Activated gamma-delta T cell treated with anti-CD3 and anti-CD28 coated beads, Interleukin-2, amount 50 U/mL, for 16 hours (primary cell): ENCODE measurements around the gene C3orf20.
"Not testable (repeated sequence)": the region's sequence is repeated elsewhere in the genome, so short reads cannot be mapped to it uniquely, and the experiment has no call there.

Experiments
- DNase-seq: peaks from one replicate; pipeline ENCODE4 v3.0.0-alpha.2; 2020; ENCODE audit warnings: low read depth

C3orf20 gene

GRCh38 chr3:14798231-14798630 is 123.3 kb downstream of the C3orf20 start:
- DNase-seq, result no peak

- DNase-seq, result no peak
Observed at GRCh38 chr3:14799146-14799545, 124.2 kb downstream of the C3orf20 start.

- DNase-seq, result no peak
Observed at GRCh38 chr3:14801031-14801430, 126.1 kb downstream of the C3orf20 start.

DNA sequence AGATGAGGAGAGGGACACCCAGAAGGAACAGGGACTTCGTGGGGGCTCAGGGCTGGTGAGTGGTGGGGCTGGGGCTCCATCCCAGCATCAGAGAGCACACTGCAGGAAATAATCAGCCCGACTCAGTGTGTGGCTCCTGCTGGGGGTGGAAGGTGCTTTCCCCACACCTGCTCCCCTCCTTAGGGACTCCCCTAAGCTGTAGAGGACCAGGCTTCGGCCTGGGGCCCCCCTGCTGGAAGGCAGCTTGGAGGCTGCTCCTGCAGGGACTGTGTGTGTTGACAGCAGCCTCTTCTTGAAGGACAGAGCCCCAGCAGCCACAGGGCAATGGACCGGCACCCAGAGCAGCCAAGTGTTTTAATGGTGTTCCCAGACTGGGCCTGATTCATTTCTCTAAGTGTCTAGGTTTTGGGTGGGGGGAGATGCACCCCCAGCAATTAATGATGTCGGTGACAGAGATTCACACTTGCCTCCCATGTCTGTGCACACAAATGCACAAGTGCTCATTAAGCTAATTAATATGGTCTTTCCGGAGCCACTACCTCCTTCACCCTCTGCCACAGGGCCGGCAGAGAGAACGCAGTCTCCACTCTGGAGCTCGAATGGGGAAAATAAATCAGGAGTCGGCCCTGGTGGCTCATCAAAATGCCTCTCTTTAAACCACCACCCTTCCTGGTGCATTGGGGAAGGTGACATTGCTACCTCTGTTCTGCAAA is 126.9 kb downstream of the C3orf20 start:
- no peak for DNase-seq

DNA sequence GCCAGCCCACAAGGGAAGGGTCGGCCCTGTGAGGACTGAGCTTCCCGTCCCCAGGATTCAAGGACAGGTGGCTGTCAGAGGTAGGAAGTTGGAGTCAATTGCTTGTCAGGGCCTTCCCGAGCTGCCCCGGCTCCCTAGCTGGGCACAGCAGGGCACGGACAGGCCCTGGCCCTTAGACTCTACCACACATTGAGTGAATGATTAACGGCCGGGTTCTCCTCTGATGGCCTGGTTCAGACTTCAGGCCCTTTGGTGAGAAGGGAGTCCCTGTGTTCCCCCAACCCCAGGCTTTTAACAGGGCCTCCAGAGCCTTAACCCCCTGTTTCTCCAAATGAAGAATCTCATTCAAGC is 127.4 kb downstream of the C3orf20 start:
- DNase-seq, result no peak

GRCh38 chr3:14803101-14803980 is 128.4 kb downstream of the C3orf20 start:
- no peak for DNase-seq

- no peak for DNase-seq
Observed at GRCh38 chr3:14803981-14804834, 129.3 kb downstream of the C3orf20 start.

DNA sequence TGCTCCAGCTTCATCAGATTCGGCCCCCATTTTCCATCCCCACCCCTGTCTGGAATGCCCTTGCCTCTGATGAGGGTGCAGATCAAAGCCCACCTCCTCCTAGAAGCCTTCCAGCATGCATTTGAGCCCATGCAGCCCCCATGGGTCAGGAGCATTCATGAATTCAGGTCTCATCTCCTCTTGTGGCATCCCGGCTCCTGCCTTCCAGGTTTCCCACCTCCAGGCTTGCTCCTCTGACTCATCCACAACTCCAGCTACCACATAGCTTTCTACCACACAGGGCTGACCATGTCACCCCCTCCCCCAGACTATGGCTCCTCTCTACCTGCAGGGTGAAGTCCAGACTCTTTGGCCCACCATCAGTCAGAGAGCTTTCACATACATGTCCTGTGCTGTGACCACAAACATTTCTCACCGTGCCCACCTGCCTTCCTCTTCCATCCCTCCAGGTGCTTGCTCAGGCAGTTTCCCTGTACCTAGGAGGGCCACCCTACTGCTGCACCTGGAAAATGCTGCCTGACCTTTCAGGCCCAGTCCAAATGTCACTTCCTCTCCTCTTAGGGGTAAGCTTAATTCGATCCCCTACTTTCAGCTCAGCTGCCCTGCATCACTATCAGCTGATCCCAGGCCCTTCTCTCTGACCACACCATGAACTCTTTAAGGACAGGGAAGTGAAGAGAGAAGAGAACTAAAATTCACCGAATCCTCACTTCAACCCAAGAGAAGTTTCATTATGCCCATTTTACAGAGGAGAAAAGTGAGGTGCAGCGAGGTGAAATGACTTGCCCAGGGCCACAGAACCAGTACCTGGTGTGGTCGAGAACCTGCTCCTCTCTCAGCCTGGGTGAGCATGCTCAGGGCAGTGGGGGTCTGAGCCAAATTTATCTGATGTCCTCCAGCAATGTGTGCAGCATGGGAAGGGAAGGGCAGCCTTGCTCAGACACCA is 130.2 kb downstream of the C3orf20 start:
- DNase-seq, result no peak

DNA sequence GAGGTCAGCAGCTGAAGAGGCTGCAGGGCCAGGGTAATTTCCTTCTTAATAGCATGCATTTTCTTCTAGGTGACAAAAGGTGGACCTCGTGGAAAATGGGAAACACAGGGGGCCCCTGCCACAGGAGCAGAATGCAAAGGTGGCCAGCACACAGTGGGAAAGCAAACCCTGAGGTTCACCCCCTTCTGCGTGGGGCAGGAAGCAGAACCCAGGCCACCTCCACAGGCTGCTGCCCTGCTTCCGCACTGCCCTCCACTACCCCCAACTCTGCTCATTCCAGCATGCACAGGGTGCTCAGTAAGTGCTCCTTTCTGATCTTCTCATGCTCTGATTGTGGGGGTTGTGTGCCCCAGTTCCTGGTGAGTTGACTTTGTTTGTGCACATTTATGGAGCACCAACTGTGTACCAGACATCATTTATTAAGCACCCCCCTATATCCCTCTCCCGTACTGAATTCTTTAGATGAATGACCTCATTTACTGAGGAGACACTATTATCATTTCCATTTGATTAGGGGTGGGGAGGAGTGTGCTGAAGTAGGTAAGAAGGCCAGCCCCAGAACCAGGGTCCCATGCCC is 131.1 kb downstream of the C3orf20 start:
- DNase-seq, result no peak

- DNase-seq, result no peak
Observed at GRCh38 chr3:14806641-14807263, 131.8 kb downstream of the C3orf20 start.

DNA sequence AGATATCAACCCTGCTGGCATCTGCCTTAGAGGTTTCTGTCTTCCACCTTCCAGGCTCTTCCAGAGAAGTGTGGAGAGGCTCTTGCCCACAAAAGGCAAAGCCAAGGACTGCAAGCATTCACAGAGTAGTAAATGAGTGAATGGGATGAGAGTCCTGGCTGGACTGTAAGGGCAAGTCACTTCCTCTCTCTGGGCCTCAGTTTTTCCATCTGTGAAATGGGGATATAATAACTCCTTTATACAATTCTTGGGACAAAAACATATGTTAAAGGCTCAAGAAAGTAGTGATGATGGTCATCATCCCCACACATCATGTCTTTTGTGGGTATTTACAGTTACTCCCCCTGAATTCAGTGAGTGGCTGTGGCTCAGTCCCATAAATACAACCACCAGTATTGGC is 133.1 kb downstream of the C3orf20 start:
- no peak for DNase-seq

DNA sequence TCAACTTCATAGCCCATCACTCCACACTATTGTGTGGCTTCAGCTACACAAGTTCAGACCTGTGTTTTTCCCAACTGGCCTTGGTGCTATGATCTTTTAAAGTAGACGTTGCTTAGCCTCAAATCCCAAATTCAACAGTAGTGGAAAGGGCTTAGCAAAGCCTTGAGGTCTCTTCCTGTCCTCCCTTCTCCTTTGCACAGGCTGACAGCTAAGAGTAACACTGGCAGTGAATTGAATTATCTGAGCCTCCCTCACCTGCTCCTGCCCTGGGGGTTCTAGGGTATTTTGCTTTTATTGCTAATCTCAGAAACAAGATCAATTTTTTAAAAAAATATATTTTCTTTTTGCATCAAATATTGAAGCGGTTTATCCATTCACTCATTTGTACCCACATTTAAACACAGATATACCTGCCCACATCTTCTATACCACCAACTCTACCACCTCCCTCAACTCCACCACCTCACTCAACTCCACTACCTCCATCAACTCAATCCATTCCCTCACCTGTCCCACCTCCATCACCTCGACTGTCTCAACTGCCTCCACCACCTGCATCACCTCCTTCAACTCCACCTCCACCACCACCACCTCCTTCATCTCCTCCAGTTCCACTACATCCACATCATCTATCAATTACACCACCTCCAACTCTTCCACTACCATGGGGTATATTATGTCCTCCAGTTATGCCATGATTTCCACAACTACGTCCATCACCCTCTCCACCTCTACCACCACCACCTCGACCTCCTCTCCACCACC is 133.7 kb downstream of the C3orf20 start:
- no peak for DNase-seq

DNA sequence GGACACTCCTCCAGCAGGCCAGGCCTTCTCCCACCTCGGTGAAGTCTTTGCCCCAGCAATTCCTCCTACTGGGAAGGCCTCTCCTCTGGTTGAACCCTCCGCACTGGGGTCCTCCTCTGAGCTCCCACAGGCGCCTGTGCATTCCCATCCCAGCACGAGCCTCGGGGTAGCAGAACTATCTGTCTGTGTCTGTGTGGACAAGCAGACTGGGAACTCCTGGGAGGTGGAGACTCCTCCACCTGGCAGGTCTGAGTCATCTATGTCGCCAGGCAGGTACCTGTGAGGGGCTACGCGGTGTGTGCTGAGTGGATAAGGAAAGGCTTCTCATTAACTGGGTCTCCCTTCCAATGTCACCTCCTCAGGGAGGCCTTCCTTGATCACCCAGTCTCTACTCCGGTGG is 134.7 kb downstream of the C3orf20 start:
- not testable (repeated sequence) for DNase-seq

GRCh38 chr3:14810070-14810791 is 135.3 kb downstream of the C3orf20 start:
- no peak for DNase-seq

DNA sequence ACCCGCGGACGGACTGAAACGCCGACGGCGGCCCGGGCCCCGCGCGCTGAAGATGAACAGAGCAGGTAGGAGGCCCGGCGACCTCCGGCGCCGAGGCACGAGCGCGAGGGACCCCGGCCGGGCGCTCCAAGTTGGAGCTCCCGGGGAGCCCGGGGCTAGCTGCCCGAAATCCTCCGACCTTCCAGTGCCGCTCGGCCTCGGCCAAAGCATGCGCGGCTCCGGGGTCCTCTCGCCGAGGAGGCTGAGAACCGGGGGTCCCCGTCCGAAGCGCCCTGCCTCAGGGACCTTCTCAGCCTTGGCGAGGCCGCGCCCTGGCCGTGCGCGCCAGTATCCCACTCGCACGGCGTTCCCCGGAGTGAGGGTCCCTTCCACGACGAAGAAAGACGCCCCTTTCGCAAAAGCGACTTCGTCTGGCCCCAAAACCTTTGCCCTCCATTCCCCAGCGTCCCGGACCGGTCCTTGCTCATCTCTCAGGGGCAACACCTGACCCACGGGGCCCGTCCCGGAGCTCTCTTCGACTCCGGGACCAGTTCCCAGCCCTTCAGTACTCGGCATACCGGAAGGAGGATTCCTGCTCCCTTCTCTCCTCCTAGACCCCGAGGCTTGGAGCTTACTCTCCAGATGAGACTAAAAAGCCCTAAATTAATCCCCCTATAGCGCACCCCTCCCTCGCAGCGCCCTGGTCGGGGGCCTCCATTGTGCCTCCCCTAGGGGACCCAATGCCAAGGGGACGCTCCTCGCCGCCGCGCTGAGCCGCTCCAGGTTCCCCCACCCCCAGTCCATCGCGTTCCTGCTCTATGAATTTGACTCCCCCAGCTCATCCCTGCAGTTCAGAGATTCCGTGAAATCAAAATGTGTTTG is 136.1 kb downstream of the C3orf20 start:
- no peak for DNase-seq

DNA sequence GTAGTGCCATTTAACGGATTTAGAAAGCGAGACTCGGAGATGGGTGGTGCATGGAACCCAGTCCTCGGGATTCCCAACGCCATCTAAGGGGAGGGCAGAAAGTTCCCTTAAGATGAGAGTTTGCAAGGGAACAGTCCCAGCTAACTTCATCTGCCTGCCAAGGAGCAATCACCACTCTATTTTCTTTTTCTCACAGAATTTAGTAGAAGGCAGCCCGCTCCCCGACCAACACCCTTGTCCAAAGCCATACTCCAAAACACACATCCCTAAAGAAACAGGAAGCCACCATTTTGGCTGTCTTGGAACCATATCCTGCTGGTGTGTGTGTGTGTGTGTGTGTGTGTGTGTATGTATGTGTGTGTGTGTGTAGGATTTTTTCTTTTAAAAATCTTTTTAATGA is 136.7 kb downstream of the C3orf20 start:
- DNase-seq, result no peak

DNA sequence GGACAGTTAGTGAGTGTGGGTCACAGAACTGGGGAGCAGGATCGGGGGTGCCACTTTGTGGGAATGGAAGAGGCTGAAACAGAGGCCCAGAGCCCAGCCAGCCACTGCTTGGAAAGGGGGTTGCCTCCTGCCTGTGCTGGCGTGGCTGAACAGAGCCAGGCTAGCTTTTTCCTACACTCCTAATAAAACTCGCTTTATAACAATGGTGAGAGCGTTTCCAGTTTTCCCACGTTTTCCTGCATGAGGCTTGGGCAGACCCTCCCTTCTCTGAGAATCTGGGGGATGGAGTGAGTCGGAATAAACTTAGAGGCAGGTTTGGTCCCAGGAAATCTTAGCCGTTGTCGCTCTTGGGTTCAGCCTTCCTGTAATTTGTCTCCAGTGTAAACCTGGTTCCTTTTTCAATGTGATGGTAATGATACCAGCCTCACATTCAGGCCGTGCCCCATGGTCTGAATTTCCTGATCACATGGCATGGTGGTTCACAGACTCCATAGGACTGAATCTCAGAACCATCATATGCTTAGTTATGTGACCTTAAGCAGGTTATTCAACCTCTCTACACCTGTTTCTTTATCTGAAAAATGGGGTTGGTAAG is 137.4 kb downstream of the C3orf20 start:
- DNase-seq, result no peak

DNA sequence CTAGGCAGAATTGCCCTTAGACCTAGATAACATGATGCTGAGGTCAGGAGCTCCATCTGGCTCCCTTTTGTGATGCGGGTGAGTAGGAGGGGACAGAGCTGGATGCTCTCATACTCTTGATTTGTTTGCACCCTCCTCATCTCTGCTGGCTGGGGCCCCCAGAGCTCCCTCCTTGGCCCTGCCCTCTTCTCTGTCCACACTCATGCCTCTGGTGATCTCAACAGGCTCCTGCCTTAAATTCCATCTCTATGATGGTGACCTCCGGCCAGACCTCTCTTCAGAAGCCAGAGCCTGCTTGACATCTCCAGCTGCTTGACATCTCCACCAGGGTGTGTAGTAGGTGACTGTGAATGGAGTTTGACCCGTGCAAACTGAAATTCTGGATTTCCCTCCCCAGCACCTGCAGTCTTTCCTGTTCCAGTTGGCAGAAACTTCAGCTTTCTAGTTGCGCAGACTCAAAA is 139.5 kb downstream of the C3orf20 start:
- DNase-seq, result no peak
